Astrocyte of the cerebellum (primary cell): ENCODE measurements around the gene MSH3.

Experiments used
- DNase-seq: peaks from one replicate; pipeline ENCODE4 v3.0.0-alpha.2; 2011; ENCODE audit warnings: low read depth
- H3K4me3 ChIP-seq: 2 replicates; pipeline ENCODE4 v1.5.1; 2011; ENCODE audit warnings: mild to moderate bottlenecking, low read depth, low read length, moderate library complexity
- in situ Hi-C: cut with HindIII; loops from 2 replicates; pipeline ENCODE4 v1.10.0; 2017; ENCODE audit warnings: low sequenced_read_pairs
- TF ChIP-seq, protein P1 (sequence below): IDR thresholded peaks from 2 replicates; pipeline ENCODE4 v1.5.1; 2012; ENCODE audit warnings: low read length, low read depth, moderate library complexity, mild to moderate bottlenecking; ENCODE audit errors: missing control alignments

Gene MSH3

GRCh38 chr5:80618438-80618837, 36.0 kb upstream of the MSH3 start:
- in situ Hi-C loops = no loop called here
- TF ChIP-seq, protein P1, sequence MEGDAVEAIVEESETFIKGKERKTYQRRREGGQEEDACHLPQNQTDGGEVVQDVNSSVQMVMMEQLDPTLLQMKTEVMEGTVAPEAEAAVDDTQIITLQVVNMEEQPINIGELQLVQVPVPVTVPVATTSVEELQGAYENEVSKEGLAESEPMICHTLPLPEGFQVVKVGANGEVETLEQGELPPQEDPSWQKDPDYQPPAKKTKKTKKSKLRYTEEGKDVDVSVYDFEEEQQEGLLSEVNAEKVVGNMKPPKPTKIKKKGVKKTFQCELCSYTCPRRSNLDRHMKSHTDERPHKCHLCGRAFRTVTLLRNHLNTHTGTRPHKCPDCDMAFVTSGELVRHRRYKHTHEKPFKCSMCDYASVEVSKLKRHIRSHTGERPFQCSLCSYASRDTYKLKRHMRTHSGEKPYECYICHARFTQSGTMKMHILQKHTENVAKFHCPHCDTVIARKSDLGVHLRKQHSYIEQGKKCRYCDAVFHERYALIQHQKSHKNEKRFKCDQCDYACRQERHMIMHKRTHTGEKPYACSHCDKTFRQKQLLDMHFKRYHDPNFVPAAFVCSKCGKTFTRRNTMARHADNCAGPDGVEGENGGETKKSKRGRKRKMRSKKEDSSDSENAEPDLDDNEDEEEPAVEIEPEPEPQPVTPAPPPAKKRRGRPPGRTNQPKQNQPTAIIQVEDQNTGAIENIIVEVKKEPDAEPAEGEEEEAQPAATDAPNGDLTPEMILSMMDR = no peak
- no peak for DNase-seq
- no peak overlapping the region for H3K4me3 ChIP-seq

DNA sequence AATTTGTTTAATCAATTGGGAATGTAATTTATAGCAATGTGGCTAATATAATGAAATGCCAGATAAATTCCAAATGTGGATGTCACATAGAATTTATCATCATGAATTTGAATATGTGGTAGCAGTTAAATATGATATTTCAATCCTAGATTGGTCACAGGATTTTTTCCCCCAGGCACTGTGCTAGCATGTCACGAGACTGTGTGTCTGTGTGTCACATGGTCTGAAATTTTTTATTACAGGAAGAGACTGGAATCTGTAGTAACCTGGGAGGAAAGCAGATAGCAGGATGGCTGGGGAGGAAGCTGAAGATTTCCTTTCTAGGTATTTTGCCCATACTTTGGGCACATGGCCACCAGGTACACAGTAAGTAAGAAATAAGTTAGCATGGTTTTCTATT, 35.4 kb upstream of the MSH3 start:
- no peak for DNase-seq
- TF ChIP-seq, protein P1 = no peak
- no peak overlapping the region for H3K4me3 ChIP-seq
- in situ Hi-C loops = no loop called here

DNA sequence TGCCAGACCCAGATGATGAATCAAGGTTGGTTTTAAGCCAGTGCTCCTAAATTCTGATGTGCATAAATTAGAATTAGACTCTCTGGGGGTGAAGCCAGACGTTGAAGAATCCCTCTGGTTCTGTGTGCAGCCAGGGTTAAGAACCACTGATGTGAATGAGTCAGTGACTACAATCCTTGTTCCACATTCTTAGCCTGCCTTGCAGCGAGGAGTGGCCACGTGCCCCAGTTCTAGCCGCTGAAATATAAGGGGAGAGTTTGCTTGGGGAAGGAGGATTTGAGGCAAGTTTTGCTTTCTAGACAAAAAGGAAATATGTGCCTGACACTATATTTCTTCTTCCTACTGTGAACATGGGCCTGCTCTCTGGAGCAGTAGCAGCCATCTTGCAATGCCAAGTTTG, 34.2 kb upstream of the MSH3 start:
- H3K4me3 ChIP-seq = no peak overlapping the region
- peak; percentile 12 for DNase-seq
- TF ChIP-seq, protein P1 = no peak
- in situ Hi-C loops = no loop called here

DNA sequence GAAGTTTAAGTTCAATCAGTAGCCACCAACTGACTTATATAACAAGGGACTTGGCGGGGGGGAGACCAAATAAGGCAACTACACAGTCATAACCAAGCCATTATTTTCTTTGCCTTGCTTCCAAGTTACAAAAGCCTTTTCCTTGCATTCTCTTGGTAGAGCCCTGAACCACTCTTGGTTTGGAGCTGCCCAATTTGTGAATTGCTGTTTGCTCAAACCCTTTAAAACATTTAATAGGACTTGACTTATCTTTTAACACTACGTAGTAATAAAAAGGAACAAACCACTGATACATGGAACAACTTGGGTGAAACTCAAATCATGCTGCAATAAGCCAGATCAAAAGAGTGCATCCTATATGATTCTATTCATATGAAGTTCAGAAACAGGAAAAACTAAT, 31.7 kb upstream of the MSH3 start:
- in situ Hi-C loops = no loop called here
- no peak overlapping the region for H3K4me3 ChIP-seq
- DNase-seq = no peak
- TF ChIP-seq, protein P1 = no peak

DNA sequence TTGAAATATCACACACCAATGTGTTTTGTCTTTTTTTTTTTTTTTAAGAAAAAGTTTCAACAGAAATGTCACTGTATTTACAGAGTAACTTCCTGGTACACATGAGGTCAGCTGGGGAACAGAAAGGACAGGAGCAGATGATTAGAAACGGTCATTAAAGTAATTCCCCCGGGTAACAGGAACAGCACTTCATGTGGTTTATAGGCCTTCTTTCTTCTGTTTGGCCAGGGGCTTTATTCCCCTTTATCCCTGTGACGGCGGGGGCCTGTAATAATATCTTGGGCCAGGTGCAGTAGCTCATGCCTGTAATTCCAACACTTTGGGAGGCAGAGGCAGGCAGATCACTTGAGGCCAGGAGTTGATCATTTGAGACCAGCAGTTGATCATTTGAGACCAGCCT, 30.5 kb upstream of the MSH3 start:
- in situ Hi-C loops = no loop called here
- no peak for DNase-seq
- TF ChIP-seq, protein P1 = no peak
- H3K4me3 ChIP-seq = no peak overlapping the region

- no peak overlapping the region for H3K4me3 ChIP-seq
- in situ Hi-C loops = no loop called here
- DNase-seq = no peak
- TF ChIP-seq, protein P1 = no peak
Measured at GRCh38 chr5:80625230-80625629, 29.2 kb upstream of the MSH3 start.

DNA sequence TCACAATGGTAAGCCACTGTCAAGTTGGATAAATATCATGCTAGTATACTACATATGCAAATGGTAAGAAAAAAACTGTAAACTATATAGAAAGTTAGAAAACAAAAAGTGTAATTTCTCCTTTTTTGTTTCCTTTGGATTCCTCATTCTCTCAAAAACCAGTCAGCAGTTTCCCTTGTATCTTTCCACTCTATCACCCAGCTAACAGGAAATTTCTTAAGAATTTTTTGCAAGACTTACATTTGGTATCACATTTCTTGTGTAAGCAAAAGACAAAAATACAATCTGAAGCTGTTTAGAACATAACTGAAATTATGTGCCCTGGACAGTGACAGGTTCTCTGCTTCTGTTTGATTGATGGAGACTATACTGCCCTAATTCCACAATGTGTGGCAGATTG, 25.2 kb upstream of the MSH3 start:
- no peak overlapping the region for H3K4me3 ChIP-seq
- TF ChIP-seq, protein P1 = no peak
- in situ Hi-C loops = no loop called here
- DNase-seq = no peak
